ENCODE data around the gene SPATA31C1.

SPATA31C1 gene

GRCh38 chr9:87944096-87944495 lies 26.3 kb downstream of the SPATA31C1 start:
- no peak for DNase-seq

- no peak for DNase-seq
Measured at GRCh38 chr9:87944682-87945081, 26.9 kb downstream of the SPATA31C1 start.

DNA sequence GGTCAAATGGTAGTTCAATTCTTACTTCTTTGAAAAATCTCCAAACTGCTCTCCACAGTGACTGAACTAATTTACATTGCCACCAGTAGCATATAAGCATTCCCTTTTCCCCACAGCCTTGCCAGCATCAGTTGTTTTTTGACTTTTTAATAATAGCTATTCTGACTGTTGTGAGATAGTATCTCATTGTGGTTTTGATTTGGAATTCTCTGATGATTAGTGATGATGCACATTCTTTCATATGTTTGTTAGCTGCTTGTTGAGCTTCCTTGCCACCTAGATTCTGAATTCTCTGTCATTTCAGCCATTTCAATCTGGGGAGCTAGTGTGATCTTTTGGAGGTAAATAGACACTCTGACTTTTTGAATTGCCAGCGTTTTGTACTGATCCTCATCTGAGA lies 32.5 kb downstream of the SPATA31C1 start:
- no peak for DNase-seq

DNA sequence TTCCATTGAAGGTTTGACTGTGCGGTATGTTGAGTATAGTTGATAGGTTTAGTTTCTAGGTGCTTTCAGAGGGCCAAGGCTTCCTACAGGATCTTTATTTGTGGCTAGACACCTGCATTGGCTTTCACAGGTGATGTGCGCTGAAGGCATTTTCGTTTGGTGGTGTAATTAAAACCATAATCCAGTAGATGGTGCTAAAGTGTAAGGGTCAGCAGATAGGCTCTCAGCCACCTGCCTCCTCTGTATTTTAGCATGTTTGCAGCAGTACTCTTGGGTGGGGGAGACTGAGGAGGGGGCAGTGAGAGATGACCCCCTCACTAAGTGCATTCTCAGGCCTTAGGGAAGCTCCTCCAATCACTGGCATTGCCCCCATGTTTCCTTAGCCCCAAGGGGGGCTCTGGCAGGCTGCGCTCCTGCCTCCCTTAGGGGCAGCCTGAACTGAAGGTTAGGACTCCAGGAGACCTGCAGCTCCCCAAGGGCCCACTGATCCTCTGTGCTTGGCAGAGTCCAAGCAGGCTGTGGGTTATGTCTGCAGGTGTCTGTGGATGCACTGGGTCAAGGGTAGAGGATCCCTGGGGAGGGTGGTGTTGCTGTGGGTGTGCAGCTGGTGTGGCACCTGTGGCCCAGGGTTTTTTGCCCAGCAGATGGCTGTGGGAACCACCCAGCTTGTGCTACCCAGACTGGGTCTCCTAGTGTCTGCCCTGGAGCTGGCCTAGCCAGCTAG lies 33.2 kb downstream of the SPATA31C1 start:
- peak in 1 of 2 donors; percentile 28 for DNase-seq

- no peak for DNase-seq
Measured at GRCh38 chr9:87954230-87954629, 36.5 kb downstream of the SPATA31C1 start.

GRCh38 chr9:87957839-87958238 lies 40.1 kb downstream of the SPATA31C1 start:
- no peak for DNase-seq

GRCh38 chr9:87958591-87958990 lies 40.8 kb downstream of the SPATA31C1 start:
- DNase-seq: no peak

DNA sequence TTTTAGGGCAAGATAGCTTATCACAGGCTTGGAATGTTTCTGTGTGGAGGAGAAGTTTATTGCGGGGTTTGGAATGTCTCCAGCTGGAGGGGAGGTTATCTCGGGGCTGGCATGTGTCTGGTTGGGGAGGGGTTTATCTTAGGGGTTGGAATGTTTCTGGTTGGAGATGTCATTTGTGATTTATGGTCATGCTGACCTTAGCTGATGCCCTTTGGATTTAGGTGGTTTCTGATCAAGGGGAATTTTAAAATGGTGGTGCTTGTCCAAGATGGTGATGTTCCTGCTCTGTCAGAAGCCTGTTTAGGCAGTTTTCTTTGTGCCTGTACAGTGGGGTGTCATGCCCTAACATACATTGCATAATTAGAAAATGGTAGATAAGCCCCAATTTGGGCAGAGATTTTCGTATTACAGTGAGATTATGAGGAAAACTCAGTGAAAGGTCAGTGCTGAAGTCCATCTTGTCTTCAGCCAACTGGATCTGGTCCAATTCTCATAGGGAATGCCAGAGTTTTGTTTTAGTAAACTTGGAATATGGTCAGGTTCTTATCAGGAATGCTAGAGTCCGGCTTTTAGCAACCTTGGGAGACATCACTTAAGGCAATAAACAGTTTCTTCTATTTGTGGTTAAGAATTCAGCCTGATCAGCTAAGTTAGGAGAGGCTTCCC lies 42.3 kb downstream of the SPATA31C1 start:
- no peak for DNase-seq

DNA sequence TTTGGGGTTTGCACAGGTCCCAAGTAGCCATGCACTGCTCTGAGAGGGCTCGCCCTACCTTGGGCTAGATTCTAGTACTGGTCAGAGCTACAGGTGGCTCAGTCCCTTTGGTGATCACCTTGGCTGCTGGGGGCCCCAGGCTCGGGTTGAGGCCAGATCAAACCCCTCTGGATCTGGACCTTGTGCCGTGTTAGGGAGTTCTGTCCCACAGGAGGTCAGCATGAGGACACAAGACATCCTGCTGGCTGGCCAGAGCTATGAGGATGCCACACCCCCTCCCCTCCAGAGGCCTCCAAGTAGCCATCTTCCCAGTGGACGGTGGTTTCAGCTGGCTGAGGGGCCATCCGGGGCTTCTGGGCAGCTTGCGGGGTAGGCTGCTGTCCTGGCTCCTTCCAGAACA lies 46.0 kb downstream of the SPATA31C1 start:
- DNase-seq: no peak

DNA sequence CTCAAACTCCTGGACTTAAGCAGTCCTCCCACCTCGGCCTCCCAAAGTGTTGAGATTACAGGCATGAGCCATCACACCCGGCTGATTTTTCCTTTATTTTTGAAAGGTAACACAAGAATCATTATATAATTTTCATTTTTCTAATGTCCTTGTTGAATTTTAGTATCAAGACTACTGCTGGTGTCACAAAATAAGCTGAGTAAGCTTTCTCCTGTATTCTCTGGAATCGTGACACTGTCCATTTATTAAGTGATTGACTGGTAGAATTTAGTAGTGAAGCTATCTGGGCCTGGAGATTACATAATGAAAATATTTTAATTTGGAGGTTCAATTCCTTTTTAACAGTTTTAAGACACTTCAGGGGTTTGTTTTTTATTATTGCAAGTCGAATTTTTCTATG lies 47.1 kb downstream of the SPATA31C1 start:
- no peak for DNase-seq

DNA sequence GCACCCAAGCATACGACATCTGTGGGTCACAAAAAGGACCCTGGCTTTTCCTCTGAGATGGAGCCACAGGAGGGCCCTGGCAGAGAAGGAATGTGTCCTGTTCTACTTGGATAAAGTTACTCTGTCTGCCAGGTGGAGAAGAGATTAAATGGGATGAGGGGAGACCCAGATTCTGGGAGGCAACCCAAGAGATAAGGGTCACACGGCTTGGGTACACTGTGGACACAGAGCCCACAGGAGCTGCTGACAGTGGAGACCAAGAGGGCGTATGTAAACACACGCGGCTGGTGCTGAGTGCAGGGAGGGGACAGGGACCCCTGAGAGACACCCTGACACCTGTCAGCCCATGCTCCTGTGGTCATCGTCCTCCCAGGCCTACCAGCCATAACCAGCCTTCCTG lies 50.4 kb downstream of the SPATA31C1 start:
- DNase-seq: no peak

GRCh38 chr9:87970602-87971001 lies 52.8 kb downstream of the SPATA31C1 start:
- DNase-seq: no peak

DNA sequence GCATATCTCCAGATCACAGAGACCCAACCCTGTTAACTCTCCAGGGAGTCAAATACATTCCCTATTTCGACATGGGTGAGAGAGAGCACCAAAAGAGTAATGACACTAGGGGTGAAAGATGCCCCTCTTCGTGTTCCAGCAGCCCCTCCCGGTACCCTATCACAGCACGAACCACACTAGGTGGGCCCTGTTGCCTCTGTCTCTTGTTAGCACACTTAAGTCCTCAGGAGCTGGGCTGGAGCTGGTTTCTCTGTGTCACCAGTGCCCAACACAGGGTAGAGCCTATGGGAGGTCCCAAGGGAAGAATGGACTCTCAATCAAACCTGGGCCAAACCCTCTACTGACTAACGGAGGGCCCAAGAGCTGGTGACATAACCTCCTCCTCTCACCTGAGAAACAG lies 55.4 kb downstream of the SPATA31C1 start:
- DNase-seq: no peak
